ENCODE measurements around the gene CADPS.

DNA sequence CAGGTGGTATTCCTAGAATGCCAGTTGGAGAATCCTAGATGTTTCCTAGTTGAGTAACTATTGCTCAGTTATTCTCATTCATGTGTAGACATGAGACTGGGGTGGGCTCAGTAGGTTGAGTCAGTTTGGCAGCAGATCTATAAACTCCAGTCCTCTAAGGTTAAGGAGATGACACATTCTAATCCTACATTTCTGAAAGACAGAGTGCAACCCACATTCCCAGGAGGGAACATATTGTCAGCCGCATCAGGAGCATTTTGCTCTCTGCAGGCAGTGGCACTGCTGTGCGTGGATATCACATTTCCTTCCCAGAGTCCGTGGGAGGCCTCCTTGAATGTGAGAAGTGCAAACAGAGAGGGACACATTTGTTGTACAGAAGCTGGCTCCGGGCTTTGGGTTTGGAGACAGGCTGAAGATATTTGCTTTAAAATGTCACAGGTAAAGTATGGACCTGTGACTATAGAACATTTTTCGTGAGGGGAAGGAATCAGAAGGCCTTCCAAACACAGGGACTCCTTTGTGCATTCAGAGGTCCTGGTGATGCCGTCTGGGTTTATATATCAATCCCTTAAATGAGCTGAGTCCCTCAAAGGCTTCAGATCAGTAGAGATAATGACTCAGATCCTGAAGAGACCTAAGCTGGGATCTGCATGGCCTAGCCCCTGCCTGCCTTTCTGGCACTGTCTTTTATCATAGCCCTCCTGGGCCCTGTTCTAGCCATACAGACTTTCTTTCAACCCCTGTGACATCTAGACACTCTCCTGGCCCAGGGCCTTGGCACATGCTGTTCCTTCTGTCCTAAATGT is 156.5 kb downstream of the CADPS start:
- TF ChIP-seq, protein P1, sequence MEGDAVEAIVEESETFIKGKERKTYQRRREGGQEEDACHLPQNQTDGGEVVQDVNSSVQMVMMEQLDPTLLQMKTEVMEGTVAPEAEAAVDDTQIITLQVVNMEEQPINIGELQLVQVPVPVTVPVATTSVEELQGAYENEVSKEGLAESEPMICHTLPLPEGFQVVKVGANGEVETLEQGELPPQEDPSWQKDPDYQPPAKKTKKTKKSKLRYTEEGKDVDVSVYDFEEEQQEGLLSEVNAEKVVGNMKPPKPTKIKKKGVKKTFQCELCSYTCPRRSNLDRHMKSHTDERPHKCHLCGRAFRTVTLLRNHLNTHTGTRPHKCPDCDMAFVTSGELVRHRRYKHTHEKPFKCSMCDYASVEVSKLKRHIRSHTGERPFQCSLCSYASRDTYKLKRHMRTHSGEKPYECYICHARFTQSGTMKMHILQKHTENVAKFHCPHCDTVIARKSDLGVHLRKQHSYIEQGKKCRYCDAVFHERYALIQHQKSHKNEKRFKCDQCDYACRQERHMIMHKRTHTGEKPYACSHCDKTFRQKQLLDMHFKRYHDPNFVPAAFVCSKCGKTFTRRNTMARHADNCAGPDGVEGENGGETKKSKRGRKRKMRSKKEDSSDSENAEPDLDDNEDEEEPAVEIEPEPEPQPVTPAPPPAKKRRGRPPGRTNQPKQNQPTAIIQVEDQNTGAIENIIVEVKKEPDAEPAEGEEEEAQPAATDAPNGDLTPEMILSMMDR (IDR thresholded peaks at IDR 0.05): no peak
- TF ChIP-seq RAD21 (conservative IDR thresholded peaks at IDR 0.05 in 1 of 2, IDR thresholded peaks at IDR 0.05 in 1 of 2) (no peak), POLR2A (IDR thresholded peaks at IDR 0.05; ENCODE audit: low read length) (no peak), TFCP2L1 (CRISPR knock-in tag; IDR thresholded peaks at IDR 0.05) (no peak), EP300 (IDR thresholded peaks at IDR 0.05) (no peak), MAZ (IDR thresholded peaks at IDR 0.05; ENCODE audit: borderline replicate concordance, low read depth, low read length) (no peak), KDM5A (IDR thresholded peaks at IDR 0.05) (no peak), RFX5 (IDR thresholded peaks at IDR 0.05) (no peak), SMC3 (IDR thresholded peaks at IDR 0.05) (no peak), BHLHE40 (IDR thresholded peaks at IDR 0.05; ENCODE audit: low read depth, low read length) (no peak), JUN (IDR thresholded peaks at IDR 0.05) (no peak), JUNB (IDR thresholded peaks at IDR 0.05) (no peak)

Measured in A549 (cell line).